GM10248 (cell line): ENCODE measurements around the gene UBA7.

Experiments used
- CTCF ChIA-PET: fragments of 300-600 bp; sonication (Branson Sonifier 250); formaldehyde crosslinking; extraction: SDS; loops from one replicate; lab custom pipeline; 2021; ENCODE audit warnings: antibody characterized with exemption; lab: Yijun Ruan, JAX
- POLR2A ChIA-PET: fragments of 350-650 bp; sonication (Branson Sonifier 250); formaldehyde crosslinking; extraction: SDS; loops from one replicate; lab custom pipeline; 2020; ENCODE audit warnings: antibody characterized with exemption; lab: Yijun Ruan, JAX
- DNase-seq: peaks from one replicate; pipeline ENCODE4 v3.0.0; 2012; ENCODE audit errors: extremely low spot score
- CTCF ChIP-seq: IDR thresholded peaks from 2 replicates; pipeline ENCODE4 v1.5.1; 2012; ENCODE audit warnings: mild to moderate bottlenecking, low read depth; ENCODE audit errors: extremely low read depth, missing control alignments, control extremely low read depth

UBA7 gene

GRCh38 chr3:49759226-49759625, 54.5 kb downstream of the UBA7 start:
- POLR2A ChIA-PET, result no interaction called here
- CTCF ChIA-PET, result interaction anchor here (1.5 to 1.7 kb wide), 2 partner anchors 10 to 13 kb away, joined by 3 read pairs; no protein-coding TSS in a partner anchor

GRCh38 chr3:49757197-49757596, 56.6 kb downstream of the UBA7 start:
- no peak for DNase-seq
- no peak for TF ChIP-seq CTCF
- CTCF ChIA-PET, result interaction anchor here (0.9 to 2.7 kb wide), 7 partner anchors 10 to 218 kb away, joined by 3 to 10 read pairs (median 3); no protein-coding TSS in a partner anchor
- POLR2A ChIA-PET, result interaction anchor here (0.6 kb wide), 1 partner anchor 98 kb away, joined by 3 read pairs; no protein-coding TSS in a partner anchor

More at GRCh38 chr3:49759226-49759625, 54.5 kb downstream of the UBA7 start:
- TF ChIP-seq CTCF, result no peak
- no peak for DNase-seq

GRCh38 chr3:49756036-49756435, 57.7 kb downstream of the UBA7 start:
- CTCF ChIA-PET, result interaction anchor here (1.2 to 2.7 kb wide), 2 partner anchors 11 to 23 kb away, joined by 3 to 10 read pairs; no protein-coding TSS in a partner anchor
- POLR2A ChIA-PET, result no interaction called here
- no peak for DNase-seq
- no peak for TF ChIP-seq CTCF
